Right hindlimb (tissue), 1 donor: ENCODE measurements around the gene TLL1.

ENCODE experiments used
- DNase-seq: peaks from one replicate; pipeline ENCODE4 v3.0.0-alpha.2; 2018

The TLL1 gene

GRCh38 chr4:166066936-166067335, 193.9 kb downstream of the TLL1 start:
- no peak for DNase-seq

DNA sequence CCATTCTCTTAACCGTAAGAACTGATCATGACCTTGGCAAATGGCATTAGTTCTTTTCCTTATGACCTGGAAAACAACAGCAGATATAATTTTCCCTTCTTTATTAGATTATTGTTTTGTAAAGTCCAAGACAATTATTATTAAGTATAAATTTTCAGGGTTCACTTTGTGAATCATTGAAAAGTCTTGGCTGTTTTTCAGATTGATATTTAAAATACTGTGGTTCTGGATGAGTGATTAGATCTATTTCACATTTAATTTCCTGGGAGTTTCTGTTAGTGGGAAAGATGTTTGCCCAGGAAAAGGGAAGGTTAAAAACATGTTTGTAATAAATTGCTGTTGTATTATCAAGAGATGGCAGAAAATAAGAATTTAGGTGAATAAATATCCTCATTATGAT, 194.9 kb downstream of the TLL1 start:
- DNase-seq = no peak

- DNase-seq = no peak
Observed at GRCh38 chr4:166073783-166074182, 200.7 kb downstream of the TLL1 start.

- DNase-seq = no peak
Observed at GRCh38 chr4:166075599-166075998, 202.6 kb downstream of the TLL1 start.

GRCh38 chr4:166077782-166078181, 204.7 kb downstream of the TLL1 start:
- no peak for DNase-seq

DNA sequence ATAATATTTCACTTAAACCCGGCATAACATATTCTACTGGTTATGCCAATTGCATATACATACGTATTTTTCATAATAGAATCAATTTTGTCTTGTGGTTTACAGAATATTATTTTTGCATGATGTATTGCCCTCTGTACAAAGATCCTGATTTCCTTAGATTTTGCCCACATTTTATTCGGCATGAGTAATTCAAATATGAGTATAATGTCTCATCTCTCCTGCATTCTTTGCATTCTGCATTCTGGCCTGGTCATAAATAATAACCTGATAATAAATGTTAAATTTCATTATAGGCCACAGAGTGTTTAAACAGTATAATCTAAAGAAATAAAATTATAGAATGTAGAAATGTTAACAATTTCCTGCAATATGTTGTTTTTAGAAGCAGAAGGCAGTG, 205.3 kb downstream of the TLL1 start:
- DNase-seq = no peak

DNA sequence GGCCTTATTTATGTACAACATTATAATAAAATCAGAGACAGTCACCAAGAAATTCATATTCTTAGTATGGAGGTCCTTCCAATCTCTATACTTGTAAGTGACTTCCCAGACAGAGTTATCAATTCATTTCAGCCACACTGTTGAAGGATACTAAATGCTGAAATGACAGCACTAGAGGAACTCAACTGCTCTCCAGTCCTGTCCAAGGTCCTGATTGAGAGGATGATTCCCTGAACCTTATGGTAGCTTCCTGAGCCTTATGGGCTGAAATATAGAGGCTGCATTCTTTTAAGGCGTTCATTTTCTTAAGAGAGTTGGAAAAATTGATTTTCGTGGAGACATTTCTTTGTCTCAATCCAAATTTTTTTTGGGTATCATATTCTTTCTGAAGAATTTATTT, 205.9 kb downstream of the TLL1 start:
- no peak for DNase-seq

DNA sequence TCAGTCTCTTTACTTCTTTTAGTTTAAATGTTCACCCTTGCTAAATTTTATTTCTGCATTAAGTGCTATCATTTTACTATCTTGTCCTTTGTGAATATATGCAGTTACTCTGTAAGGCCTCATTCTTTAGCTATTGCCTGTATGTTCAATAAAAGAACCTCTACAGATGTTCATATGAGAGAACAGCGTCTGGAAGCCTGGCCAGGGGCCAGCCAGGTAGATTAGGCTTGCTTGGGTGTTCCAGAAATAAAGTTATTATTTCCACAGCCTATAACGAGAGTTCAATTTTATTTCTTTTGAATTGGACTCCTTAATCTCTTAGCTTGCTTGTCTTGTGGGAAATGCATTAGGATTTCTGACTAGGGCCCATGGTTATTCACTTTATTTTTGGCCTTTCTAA, 214.5 kb downstream of the TLL1 start:
- DNase-seq = no peak

- DNase-seq = no peak
Observed at GRCh38 chr4:166088576-166088975, 215.5 kb downstream of the TLL1 start.

DNA sequence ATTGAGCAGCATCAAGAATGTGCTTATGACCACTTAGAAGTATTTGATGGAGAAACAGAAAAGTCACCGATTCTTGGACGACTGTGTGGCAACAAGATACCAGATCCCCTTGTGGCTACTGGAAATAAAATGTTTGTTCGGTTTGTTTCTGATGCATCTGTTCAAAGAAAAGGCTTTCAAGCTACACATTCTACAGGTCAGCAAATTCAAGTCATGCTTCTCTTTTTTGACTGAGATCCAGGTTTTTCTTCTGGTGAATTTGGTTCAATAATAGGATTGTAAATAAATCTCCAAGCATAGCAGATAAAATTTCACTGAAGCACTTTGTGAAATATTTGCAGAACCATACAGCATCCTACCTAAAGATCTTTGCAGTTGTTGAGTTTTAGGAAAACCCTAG, 218.1 kb downstream of the TLL1 start:
- no peak for DNase-seq

- DNase-seq = no peak
Observed at GRCh38 chr4:166091912-166092510, 219.0 kb downstream of the TLL1 start.

DNA sequence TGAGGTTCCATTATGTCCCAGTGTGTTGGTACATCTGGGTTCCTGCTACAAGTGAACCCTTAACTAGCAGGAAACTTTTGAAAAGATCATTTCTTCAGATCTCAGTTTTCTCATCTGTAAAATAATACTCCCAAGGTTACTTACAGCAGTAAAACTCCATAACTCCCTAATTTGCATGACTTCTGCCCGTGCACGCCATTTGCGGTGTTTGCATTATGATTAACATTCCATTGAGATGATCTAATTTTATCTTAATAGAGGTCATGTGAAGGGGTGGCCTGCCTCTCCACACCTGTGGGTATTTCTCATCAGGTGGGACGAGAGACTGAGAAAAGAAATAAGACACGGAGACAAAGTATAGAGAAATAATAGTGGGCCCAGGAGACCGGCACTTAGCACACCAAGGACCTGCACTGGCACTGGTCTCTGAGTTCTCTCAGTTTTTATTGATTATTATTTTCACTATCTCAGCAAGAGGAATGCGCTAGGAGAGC, 219.8 kb downstream of the TLL1 start:
- DNase-seq = no peak

- DNase-seq = no peak
Observed at GRCh38 chr4:166104623-166105022, 231.6 kb downstream of the TLL1 start.

DNA sequence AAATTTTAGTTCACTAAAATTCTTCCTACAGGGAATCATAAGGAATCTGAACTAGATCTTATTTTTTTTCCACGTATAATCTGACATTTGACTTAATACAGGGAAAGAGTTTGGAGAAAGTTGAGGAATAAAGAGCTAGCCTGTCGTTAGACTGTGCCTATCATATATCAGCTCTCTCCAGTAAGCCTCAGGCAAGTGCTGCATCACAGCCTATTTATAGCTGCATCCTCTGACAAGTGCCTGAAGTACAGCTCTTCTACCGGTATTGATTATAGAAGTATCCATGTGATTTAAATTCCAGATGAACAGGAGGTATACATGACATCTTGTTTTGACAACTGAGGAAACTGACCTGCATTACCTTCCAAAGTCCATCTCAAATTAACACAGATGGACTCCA, 248.9 kb downstream of the TLL1 start:
- no peak for DNase-seq

DNA sequence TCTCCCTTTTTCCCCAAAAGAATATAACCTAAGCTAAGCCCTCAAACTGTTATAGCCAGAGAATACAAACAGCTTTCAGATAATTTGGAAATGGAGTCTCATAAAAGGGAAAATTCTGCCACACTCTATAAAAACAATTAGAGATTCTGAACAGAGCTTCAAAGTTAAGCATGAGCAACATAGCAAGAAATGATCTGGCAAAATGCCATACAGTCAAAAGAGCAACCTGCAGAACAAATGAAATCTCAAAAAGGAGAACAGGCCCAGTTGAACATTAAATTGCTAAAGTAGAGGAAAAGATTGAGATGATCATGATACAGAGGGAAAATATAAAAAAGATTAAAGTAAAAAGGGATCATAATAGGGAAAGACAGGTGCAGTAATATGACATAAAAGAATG, 250.5 kb downstream of the TLL1 start:
- no peak for DNase-seq

DNA sequence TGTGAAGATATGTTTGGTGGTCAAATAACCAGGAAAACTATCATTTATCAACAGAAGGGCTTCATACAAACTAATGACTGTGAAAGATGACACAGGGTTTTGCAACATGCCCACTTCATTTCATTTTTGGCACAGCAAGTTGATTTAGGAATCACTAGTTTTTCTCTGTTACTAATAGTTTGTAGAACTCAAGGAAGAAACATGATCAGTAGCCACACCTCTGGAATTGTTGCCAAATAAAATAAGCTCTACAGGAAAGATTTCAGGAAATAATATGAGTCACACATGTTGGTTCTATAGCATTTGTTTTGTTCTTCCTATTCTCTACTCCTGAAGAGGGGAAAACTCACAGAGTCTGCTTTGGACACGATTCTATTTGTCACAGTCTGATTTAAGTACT, 255.4 kb downstream of the TLL1 start:
- DNase-seq = no peak

GRCh38 chr4:166134285-166134684, 261.2 kb downstream of the TLL1 start:
- no peak for DNase-seq

GRCh38 chr4:166140951-166141350, 267.9 kb downstream of the TLL1 start:
- no peak for DNase-seq

DNA sequence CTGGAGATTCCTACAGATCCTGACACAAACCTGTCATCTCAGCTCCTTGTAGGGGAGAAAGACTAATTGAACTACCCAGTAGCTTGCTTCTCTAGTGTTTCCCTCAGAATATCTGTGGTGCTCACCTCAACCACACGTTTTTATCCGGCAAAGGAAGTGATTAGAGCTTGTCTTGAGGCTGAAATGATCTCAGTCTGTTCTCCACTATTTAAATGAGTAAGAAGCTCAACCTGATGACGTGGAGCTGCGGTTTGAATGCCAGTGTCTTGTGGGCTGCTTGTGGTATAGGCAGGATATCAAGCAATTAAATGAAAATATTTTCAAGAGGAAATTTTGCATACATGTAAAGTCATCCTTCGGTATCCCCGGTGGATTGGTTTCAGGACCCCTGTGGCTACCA, 270.2 kb downstream of the TLL1 start:
- no peak for DNase-seq

GRCh38 chr4:166144607-166145006, 271.6 kb downstream of the TLL1 start:
- no peak for DNase-seq

GRCh38 chr4:166146806-166147540, 273.9 kb downstream of the TLL1 start:
- DNase-seq = no peak
